IMR-90 (cell line): ENCODE data around the gene MPZL1. TPM values are rescaled to one million over a fixed set of nuclear protein-coding genes. Genes with fewer than 3 reads are reported as not detected.

ENCODE experiments used
- ATAC-seq: fragments of 200-7000 bp; cut with Tn5 transposase; 2 replicates; pipeline ENCODE4 v1.9.1; 2020; ENCODE audit warnings: low read depth, mild to moderate bottlenecking, moderate library complexity
- BruUV-seq: library from RNA; stranded (reverse); fragments of 400-500 nt; replicated peaks from 2 replicates; lab custom pipeline; 2021; lab: Mats Ljungman, UMichigan
- CTCF ChIA-PET: fragments of 300-600 bp; formaldehyde crosslinking; extraction: SDS; loops from one replicate; lab custom pipeline; 2021; ENCODE audit warnings: antibody characterized with exemption; lab: Yijun Ruan, JAX
- POLR2A ChIA-PET: fragments of 300-600 bp; sonication (Branson Sonifier 250); formaldehyde crosslinking; loops from one replicate; lab custom pipeline; 2022; ENCODE audit warnings: antibody characterized with exemption; ENCODE audit not compliant: unreplicated experiment; lab: Charles Lee
- DNase-seq: peaks from one replicate; pipeline ENCODE4 v3.0.0; 2013
- H2AFZ ChIP-seq: replicated peaks from 2 replicates; pipeline ENCODE3; 2013; ENCODE audit warnings: low read length, mild to moderate bottlenecking; ENCODE audit not compliant: poor library complexity
- H2AK5ac ChIP-seq: 2 replicates; pipeline ENCODE4 v1.6.1; 2013; ENCODE audit warnings: low read depth, low read length, inconsistent platforms
- H2AK9ac ChIP-seq: replicated peaks from 2 replicates; pipeline ENCODE3; 2013; ENCODE audit warnings: mild to moderate bottlenecking, low read depth, low read length, moderate library complexity; ENCODE audit not compliant: poor library complexity
- H2BK120ac ChIP-seq: 2 replicates; pipeline ENCODE4 v1.6.1; 2013; ENCODE audit warnings: low read depth, low read length, inconsistent platforms
- H2BK15ac ChIP-seq: 3 replicates; pipeline ENCODE4 v1.6.1; 2013; ENCODE audit warnings: low read depth, low read length, inconsistent platforms
- H2BK20ac ChIP-seq: 2 replicates; pipeline ENCODE4 v1.6.1; 2013; ENCODE audit warnings: low read depth, mild to moderate bottlenecking, inconsistent platforms, low read length, moderate library complexity
- H2BK5ac ChIP-seq: 2 replicates; pipeline ENCODE4 v1.6.1; 2013; ENCODE audit warnings: mild to moderate bottlenecking, low read depth, low read length, inconsistent platforms; ENCODE audit not compliant: poor library complexity, severe bottlenecking
- H3K14ac ChIP-seq: replicated peaks from 2 replicates; pipeline ENCODE4 v1.6.1; 2013; ENCODE audit warnings: low read depth, low read length, inconsistent platforms
- H3K18ac ChIP-seq: 2 replicates; pipeline ENCODE4 v1.6.1; 2013; ENCODE audit warnings: low read depth, low read length, control low read depth
- H3K23ac ChIP-seq: 2 replicates; pipeline ENCODE4 v1.6.1; 2013; ENCODE audit warnings: low read depth, low read length, inconsistent platforms
- H3K27ac ChIP-seq: 2 replicates; pipeline ENCODE4 v1.5.1; 2013; ENCODE audit warnings: mild to moderate bottlenecking, control low read depth, low read length; ENCODE audit not compliant: insufficient read depth
- H3K27me3 ChIP-seq: 2 replicates; pipeline ENCODE4 v1.6.1; 2013; ENCODE audit warnings: low read length; ENCODE audit not compliant: control insufficient read depth, insufficient read depth
- H3K36me3 ChIP-seq: 2 replicates; pipeline ENCODE4 v1.6.1; 2013; ENCODE audit warnings: low read length, mixed read lengths; ENCODE audit not compliant: control insufficient read depth, insufficient read depth
- H3K4ac ChIP-seq: 2 replicates; pipeline ENCODE4 v1.6.1; 2013; ENCODE audit warnings: low read depth, low read length, inconsistent platforms
- H3K4me1 ChIP-seq: 2 replicates; pipeline ENCODE4 v1.6.1; 2013; ENCODE audit warnings: low read length, mixed read lengths; ENCODE audit not compliant: control insufficient read depth, insufficient read depth
- H3K4me2 ChIP-seq: 2 replicates; pipeline ENCODE4 v1.6.1; 2013; ENCODE audit warnings: low read depth, mild to moderate bottlenecking, control low read depth, low read length, moderate library complexity
- H3K4me3 ChIP-seq: 2 replicates; pipeline ENCODE4 v1.5.1; 2013; ENCODE audit warnings: low read depth, mild to moderate bottlenecking, control low read depth, low read length, moderate library complexity; ENCODE audit not compliant: insufficient read depth
- H3K56ac ChIP-seq: 2 replicates; pipeline ENCODE4 v1.6.1; 2013; ENCODE audit warnings: low read length, inconsistent platforms; ENCODE audit not compliant: insufficient read depth; ENCODE audit errors: extremely low read depth
- H3K79me1 ChIP-seq, 2 experiments: 2 replicates each; pipeline ENCODE4 v1.6.1; 2013; ENCODE audit warnings: low read length in 2 of 2, inconsistent platforms in 1 of 2, low read depth in 1 of 2
- H3K9ac ChIP-seq: 2 replicates; pipeline ENCODE4 v1.6.1; 2013; ENCODE audit warnings: low read depth, low read length, control low read depth
- H3K9me1 ChIP-seq: 2 replicates; pipeline ENCODE4 v1.6.1; 2013; ENCODE audit warnings: low read length, inconsistent platforms; ENCODE audit not compliant: insufficient read depth
- H3K9me3 ChIP-seq: 2 replicates; pipeline ENCODE4 v1.6.1; 2013; ENCODE audit warnings: low read length; ENCODE audit not compliant: control insufficient read depth, insufficient read depth
- H4K20me1 ChIP-seq: 2 replicates; pipeline ENCODE4 v1.6.1; 2013; ENCODE audit warnings: low read length, inconsistent platforms; ENCODE audit not compliant: insufficient read depth
- H4K5ac ChIP-seq: 2 replicates; pipeline ENCODE4 v1.6.1; 2013; ENCODE audit warnings: mild to moderate bottlenecking, low read depth, low read length, control low read depth
- H4K8ac ChIP-seq, 2 experiments: 2 replicates each; pipeline ENCODE4 v1.6.1; 2013; ENCODE audit warnings: low read depth in 2 of 2, low read length in 2 of 2, control low read depth in 1 of 2, inconsistent platforms in 1 of 2
- H4K91ac ChIP-seq: 2 replicates; pipeline ENCODE4 v1.6.1; 2013; ENCODE audit warnings: low read depth, low read length, inconsistent platforms; ENCODE audit not compliant: insufficient read depth
- BHLHE40 ChIP-seq: fragments of 150-350 bp; IDR thresholded peaks from 2 replicates; pipeline ENCODE4 v1.6.1; 2016; ENCODE audit warnings: mild to moderate bottlenecking, low read depth, low read length
- CEBPB ChIP-seq: IDR thresholded peaks from 2 replicates; pipeline ENCODE4 v1.6.1; 2012; ENCODE audit warnings: low read depth, low read length, improper control_type of control experiment
- CHD1 ChIP-seq: IDR thresholded peaks from 2 replicates; pipeline ENCODE4 v1.6.1; 2012; ENCODE audit warnings: low read depth, low read length, improper control_type of control experiment
- ELK1 ChIP-seq: fragments of 150-350 bp; IDR thresholded peaks from 2 replicates; pipeline ENCODE4 v1.6.1; 2016; ENCODE audit warnings: low read depth, mild to moderate bottlenecking, low read length, moderate library complexity, borderline replicate concordance
- FOS ChIP-seq: fragments of 150-350 bp; IDR thresholded peaks from 2 replicates; pipeline ENCODE4 v1.6.1; 2016; ENCODE audit warnings: low read depth, low read length
- MAFK ChIP-seq: IDR thresholded peaks from 2 replicates; pipeline ENCODE4 v1.6.1; 2012; ENCODE audit warnings: low read depth, low read length, improper control_type of control experiment
- MAZ ChIP-seq: IDR thresholded peaks from 2 replicates; pipeline ENCODE4 v1.6.1; 2012; ENCODE audit warnings: low read depth, mild to moderate bottlenecking, low read length, improper control_type of control experiment, moderate library complexity, borderline replicate concordance
- MXI1 ChIP-seq: IDR thresholded peaks from 2 replicates; pipeline ENCODE4 v1.6.1; 2012; ENCODE audit warnings: low read depth, mild to moderate bottlenecking, low read length, moderate library complexity, borderline replicate concordance
- NFE2L2 ChIP-seq: fragments of 150-350 bp; IDR thresholded peaks from 2 replicates; pipeline ENCODE4 v1.6.1; 2016; ENCODE audit warnings: low read depth, mild to moderate bottlenecking, low read length
- POLR2A ChIP-seq: IDR thresholded peaks from 2 replicates; pipeline ENCODE4 v1.6.1; 2012; ENCODE audit warnings: mild to moderate bottlenecking, low read depth, low read length
- RAD21 ChIP-seq: IDR thresholded peaks from 2 replicates; pipeline ENCODE4 v1.6.1; 2012; ENCODE audit warnings: low read length, improper control_type of control experiment
- RCOR1 ChIP-seq: IDR thresholded peaks from 2 replicates; pipeline ENCODE4 v1.6.1; 2012; ENCODE audit warnings: mild to moderate bottlenecking, low read length, improper control_type of control experiment; ENCODE audit not compliant: insufficient replicate concordance
- RFX5 ChIP-seq: IDR thresholded peaks from 2 replicates; pipeline ENCODE4 v1.8.0; 2012; ENCODE audit warnings: low read depth, mild to moderate bottlenecking, low read length, moderate library complexity
- SMC3 ChIP-seq: fragments of 150-350 bp; IDR thresholded peaks from 2 replicates; pipeline ENCODE4 v1.6.1; 2016; ENCODE audit warnings: low read depth, mild to moderate bottlenecking, antibody characterized with exemption, low read length, moderate library complexity
- WGBS, 2 experiments: methylation state at CpG; one replicate each; pipeline versions ENCODE4 v1.1.5 to v1.1.7; 2013; ENCODE audit warnings: missing lambda C conversion rate in 2 of 2; ENCODE audit not compliant: insufficient read length in 1 of 2; ENCODE audit errors: extremely low coverage in 2 of 2; 5-methylcytosine and 5-hydroxymethylcytosine counted together
- dilution Hi-C: fragments of 300-500 bp; cut with HindIII; formaldehyde crosslinking; loops from one replicate; pipeline ENCODE4 v1.14.3; 2018; ENCODE audit warnings: low sequenced_read_pairs; ENCODE audit not compliant: unreplicated experiment
- in situ Hi-C: fragments of 300-500 bp; cut with MboI; formaldehyde crosslinking; loops from 3 replicates; pipeline ENCODE4 v1.14.3; 2019; ENCODE audit warnings: low sequenced_read_pairs, inconsistent platforms, mixed read lengths
- intact Hi-C: fragments of 100-400 bp; cut with micrococcal nuclease; formaldehyde crosslinking; loops from 2 replicates; pipeline ENCODE4 v1.10.0; 2022
- polyA plus RNA-seq, 3 experiments: library from polyadenylated mRNA; depleted of rRNA; stranded (reverse); fragments of >200 nt; gene quantifications; 2 replicates each; pipeline ENCODE4 v1.2.3, GENCODE V29; 2012; ENCODE audit warnings: low replicate concordance in 1 of 3
- total RNA-seq: library from RNA; depleted of rRNA; stranded (reverse); fragments of >200 nt; gene quantifications from 2 replicates; pipeline ENCODE4 v1.2.3, GENCODE V29; 2012
- TF ChIP-seq, protein P1 (sequence below): fragments of 150-350 bp; IDR thresholded peaks from 2 replicates; pipeline ENCODE4 v1.6.1; 2017; ENCODE audit warnings: mild to moderate bottlenecking, antibody characterized with exemption, low read length, low read depth
- TF ChIP-seq, protein P2 (sequence below): conservative IDR thresholded peaks from 2 replicates; pipeline ENCODE4 v1.5.1; 2012; ENCODE audit warnings: mild to moderate bottlenecking, low read depth, low read length, improper control_type of control experiment

Gene MPZL1
- total and polyA plus RNA-seq, 2 of the 4 experiments (the other 2 are of a cell fraction), result 55.3 to 87.3 TPM

DNA sequence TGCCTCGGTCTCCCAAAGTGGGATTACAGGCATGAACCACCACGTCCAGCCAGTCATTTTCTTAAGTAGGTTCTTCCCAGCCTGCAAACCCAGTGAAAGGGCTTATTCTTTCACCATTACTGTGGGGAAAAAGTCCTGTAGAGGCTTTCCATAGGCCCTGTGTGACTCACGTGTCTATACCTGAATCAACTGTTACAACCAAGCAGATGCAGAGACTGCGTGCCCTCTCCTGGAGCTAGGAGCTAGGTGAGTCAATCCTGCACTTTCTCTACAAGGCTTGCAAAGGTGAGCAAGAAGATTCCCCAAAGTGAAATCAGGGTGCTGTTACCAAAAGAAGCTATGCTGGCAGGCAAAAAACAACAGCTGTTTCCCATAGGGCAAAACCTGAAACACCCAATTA is 13.8 kb upstream of the MPZL1 start:
- no peak overlapping the region for H3K4me3 ChIP-seq
- peaks cover 39% of the 10 kb centered on the region for H3K27me3 ChIP-seq
- no peaks in the 10 kb centered on the region for H3K79me1 ChIP-seq
- no peaks in the 10 kb centered on the region for H3K9me3 ChIP-seq
- ChIA-PET POLR2A (no interaction called here), CTCF (interaction anchor here (0.6 to 1.0 kb wide), 3 partner anchors 13 to 538 kb away, joined by 3 to 7 read pairs (median 4); partner anchors contain the start of gene CREG1)
- DNase-seq (no peak), ATAC-seq (no peak)
- no peak overlapping the region for H4K8ac ChIP-seq
- H2BK5ac ChIP-seq, result no peak overlapping the region
- no peak overlapping the region for H3K27ac ChIP-seq
- H3K4me1 ChIP-seq, result no peaks in the 10 kb centered on the region
- no peak overlapping the region for H2AK9ac ChIP-seq
- WGBS, 2 experiments, result no CpG with 5 or more reads among the region's 4 CpGs
- no TSS peak for BruUV-seq
- H2AK5ac ChIP-seq, result no peak overlapping the region
- dilution Hi-C loops (no loop called here), intact Hi-C loops (loop anchor here (5.0 kb wide), 1 partner anchor 759 kb away; no protein-coding TSS in a partner anchor), in situ Hi-C loops (no loop called here)
- no peak overlapping the region for H4K5ac ChIP-seq
- H3K18ac ChIP-seq, result no peak overlapping the region
- TF ChIP-seq ELK1 (no peak), MXI1 (no peak), FOS (no peak), RCOR1 (no peak), MAFK (no peak), CEBPB (no peak), CHD1 (no peak), RFX5 (no peak), SMC3 (no peak), NFE2L2 (no peak), BHLHE40 (no peak), RAD21 (no peak), MAZ (no peak), POLR2A (no peak)
- TF ChIP-seq, protein P1, sequence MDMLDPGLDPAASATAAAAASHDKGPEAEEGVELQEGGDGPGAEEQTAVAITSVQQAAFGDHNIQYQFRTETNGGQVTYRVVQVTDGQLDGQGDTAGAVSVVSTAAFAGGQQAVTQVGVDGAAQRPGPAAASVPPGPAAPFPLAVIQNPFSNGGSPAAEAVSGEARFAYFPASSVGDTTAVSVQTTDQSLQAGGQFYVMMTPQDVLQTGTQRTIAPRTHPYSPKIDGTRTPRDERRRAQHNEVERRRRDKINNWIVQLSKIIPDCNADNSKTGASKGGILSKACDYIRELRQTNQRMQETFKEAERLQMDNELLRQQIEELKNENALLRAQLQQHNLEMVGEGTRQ, result no peak
- TF ChIP-seq, protein P2, sequence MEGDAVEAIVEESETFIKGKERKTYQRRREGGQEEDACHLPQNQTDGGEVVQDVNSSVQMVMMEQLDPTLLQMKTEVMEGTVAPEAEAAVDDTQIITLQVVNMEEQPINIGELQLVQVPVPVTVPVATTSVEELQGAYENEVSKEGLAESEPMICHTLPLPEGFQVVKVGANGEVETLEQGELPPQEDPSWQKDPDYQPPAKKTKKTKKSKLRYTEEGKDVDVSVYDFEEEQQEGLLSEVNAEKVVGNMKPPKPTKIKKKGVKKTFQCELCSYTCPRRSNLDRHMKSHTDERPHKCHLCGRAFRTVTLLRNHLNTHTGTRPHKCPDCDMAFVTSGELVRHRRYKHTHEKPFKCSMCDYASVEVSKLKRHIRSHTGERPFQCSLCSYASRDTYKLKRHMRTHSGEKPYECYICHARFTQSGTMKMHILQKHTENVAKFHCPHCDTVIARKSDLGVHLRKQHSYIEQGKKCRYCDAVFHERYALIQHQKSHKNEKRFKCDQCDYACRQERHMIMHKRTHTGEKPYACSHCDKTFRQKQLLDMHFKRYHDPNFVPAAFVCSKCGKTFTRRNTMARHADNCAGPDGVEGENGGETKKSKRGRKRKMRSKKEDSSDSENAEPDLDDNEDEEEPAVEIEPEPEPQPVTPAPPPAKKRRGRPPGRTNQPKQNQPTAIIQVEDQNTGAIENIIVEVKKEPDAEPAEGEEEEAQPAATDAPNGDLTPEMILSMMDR, result no peak
- no peak overlapping the region for H3K23ac ChIP-seq
- H4K91ac ChIP-seq, result no peak overlapping the region
- no peaks in the 10 kb centered on the region for H3K36me3 ChIP-seq
- H3K4ac ChIP-seq, result no peak overlapping the region
- no peak overlapping the region for H2BK20ac ChIP-seq
- H2BK120ac ChIP-seq, result no peak overlapping the region
- H2AFZ ChIP-seq, result no peak overlapping the region
- H2BK15ac ChIP-seq, result no peak overlapping the region
- no peaks in the 10 kb centered on the region for H3K9me1 ChIP-seq
- H3K56ac ChIP-seq, result no peak overlapping the region
- no peak overlapping the region for H3K4me2 ChIP-seq
- H4K20me1 ChIP-seq, result no peaks in the 10 kb centered on the region
- H3K14ac ChIP-seq, result no peak overlapping the region
- no peak overlapping the region for H3K9ac ChIP-seq
